HCT116 (cell line): Measurements from ENCODE around the gene MFSD1.

ENCODE experiments used
- ATF3 ChIP-seq: IDR thresholded peaks from 2 replicates; pipeline ENCODE4 v1.6.1; 2012
- CBX3 ChIP-seq: IDR thresholded peaks from 2 replicates; pipeline ENCODE4 v1.6.1; 2012; ENCODE audit warnings: low read depth
- CEBPB ChIP-seq: IDR thresholded peaks from 2 replicates; pipeline ENCODE4 v1.6.1; 2012; ENCODE audit warnings: low read depth
- EZH2 ChIP-seq: fragments of 200-600 bp; sonication (generic); IDR thresholded peaks from 2 replicates; pipeline ENCODE4 v1.6.1; 2017; ENCODE audit warnings: antibody characterized with exemption, mixed run types
- JUND ChIP-seq: IDR thresholded peaks from 2 replicates; pipeline ENCODE4 v1.6.1; 2012
- POLR2A ChIP-seq: IDR thresholded peaks from 2 replicates; pipeline ENCODE4 v1.7.0; 2011; ENCODE audit warnings: borderline replicate concordance; ENCODE audit not compliant: insufficient read depth, insufficient read length; ENCODE audit errors: extremely low read depth
- POLR2AphosphoS5 ChIP-seq: IDR thresholded peaks from 2 replicates; pipeline ENCODE4 v1.6.1; 2011; ENCODE audit warnings: mild to moderate bottlenecking, low read depth, low read length, moderate library complexity
- SP1 ChIP-seq: IDR thresholded peaks from 2 replicates; pipeline ENCODE4 v1.6.1; 2012; ENCODE audit warnings: low read depth
- YY1 ChIP-seq: IDR thresholded peaks from 2 replicates; pipeline ENCODE4 v1.6.1; 2011; ENCODE audit warnings: low read length, low read depth, moderate library complexity, mild to moderate bottlenecking; ENCODE audit not compliant: insufficient replicate concordance; ENCODE audit errors: extremely low read depth
- ZBTB33 ChIP-seq: IDR thresholded peaks from 2 replicates; pipeline ENCODE4 v1.6.1; 2011; ENCODE audit warnings: mild to moderate bottlenecking, low read length, moderate library complexity; ENCODE audit not compliant: insufficient replicate concordance; ENCODE audit errors: extremely low read depth
- ZFX ChIP-seq: fragments of 450-650 bp; IDR thresholded peaks from 2 replicates; pipeline ENCODE4 v1.6.1; 2017
- TF ChIP-seq, protein P1 (sequence below), 3 experiments: fragments of 200-600 bp in 1 of 3; sonication (generic) in 1 of 3; IDR thresholded peaks in 2 of 3; conservative IDR thresholded peaks in 1 of 3; 2 replicates each; pipeline ENCODE4 v1.5.1; 2012 to 2017; ENCODE audit warnings: low read depth in 2 of 3, low read length in 2 of 3, antibody characterized with exemption in 1 of 3, borderline replicate concordance in 1 of 3, control low read depth in 1 of 3, mild to moderate bottlenecking in 1 of 3, mixed read lengths in 1 of 3, mixed run types in 1 of 3, moderate library complexity in 1 of 3; ENCODE audit not compliant: insufficient read depth in 1 of 3
- TF ChIP-seq, protein P2 (sequence below): IDR thresholded peaks from 2 replicates; pipeline ENCODE4 v1.6.1; 2012; ENCODE audit warnings: low read depth
- TF ChIP-seq, protein P3 (sequence below): IDR thresholded peaks from 2 replicates; pipeline ENCODE4 v1.6.1; 2012

DNA sequence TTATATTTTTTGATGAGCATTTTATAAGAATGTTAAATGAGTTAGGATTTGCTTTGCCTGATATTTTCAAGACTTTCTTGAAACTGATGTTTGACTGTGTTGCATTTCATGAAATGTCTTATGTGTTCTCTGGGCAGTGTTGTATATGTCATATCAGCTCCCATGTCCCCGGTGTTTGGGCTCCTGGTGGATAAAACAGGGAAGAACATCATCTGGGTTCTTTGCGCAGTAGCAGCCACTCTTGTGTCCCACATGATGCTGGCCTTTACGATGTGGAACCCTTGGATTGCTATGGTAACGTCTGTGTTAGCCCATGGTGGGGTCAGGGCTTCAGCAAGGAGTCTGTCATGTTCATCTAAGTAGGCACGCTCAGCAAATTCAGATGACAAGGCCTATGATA lies 20.0 kb downstream of the MFSD1 start:
- TF ChIP-seq CBX3: no peak
- TF ChIP-seq SP1: no peak
- TF ChIP-seq, protein P1, sequence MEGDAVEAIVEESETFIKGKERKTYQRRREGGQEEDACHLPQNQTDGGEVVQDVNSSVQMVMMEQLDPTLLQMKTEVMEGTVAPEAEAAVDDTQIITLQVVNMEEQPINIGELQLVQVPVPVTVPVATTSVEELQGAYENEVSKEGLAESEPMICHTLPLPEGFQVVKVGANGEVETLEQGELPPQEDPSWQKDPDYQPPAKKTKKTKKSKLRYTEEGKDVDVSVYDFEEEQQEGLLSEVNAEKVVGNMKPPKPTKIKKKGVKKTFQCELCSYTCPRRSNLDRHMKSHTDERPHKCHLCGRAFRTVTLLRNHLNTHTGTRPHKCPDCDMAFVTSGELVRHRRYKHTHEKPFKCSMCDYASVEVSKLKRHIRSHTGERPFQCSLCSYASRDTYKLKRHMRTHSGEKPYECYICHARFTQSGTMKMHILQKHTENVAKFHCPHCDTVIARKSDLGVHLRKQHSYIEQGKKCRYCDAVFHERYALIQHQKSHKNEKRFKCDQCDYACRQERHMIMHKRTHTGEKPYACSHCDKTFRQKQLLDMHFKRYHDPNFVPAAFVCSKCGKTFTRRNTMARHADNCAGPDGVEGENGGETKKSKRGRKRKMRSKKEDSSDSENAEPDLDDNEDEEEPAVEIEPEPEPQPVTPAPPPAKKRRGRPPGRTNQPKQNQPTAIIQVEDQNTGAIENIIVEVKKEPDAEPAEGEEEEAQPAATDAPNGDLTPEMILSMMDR (IDR thresholded peaks at IDR 0.05 in 2 of 3, conservative IDR thresholded peaks at IDR 0.05 in 1 of 3; ENCODE audit: borderline replicate concordance in 1 of 3, insufficient read depth in 1 of 3, low read depth in 2 of 3, low read length in 2 of 3): no peak
- no peak for TF ChIP-seq POLR2A
- TF ChIP-seq YY1: no peak
- TF ChIP-seq ZFX: no peak
- no peak for TF ChIP-seq POLR2AphosphoS5
- TF ChIP-seq, protein P2, sequence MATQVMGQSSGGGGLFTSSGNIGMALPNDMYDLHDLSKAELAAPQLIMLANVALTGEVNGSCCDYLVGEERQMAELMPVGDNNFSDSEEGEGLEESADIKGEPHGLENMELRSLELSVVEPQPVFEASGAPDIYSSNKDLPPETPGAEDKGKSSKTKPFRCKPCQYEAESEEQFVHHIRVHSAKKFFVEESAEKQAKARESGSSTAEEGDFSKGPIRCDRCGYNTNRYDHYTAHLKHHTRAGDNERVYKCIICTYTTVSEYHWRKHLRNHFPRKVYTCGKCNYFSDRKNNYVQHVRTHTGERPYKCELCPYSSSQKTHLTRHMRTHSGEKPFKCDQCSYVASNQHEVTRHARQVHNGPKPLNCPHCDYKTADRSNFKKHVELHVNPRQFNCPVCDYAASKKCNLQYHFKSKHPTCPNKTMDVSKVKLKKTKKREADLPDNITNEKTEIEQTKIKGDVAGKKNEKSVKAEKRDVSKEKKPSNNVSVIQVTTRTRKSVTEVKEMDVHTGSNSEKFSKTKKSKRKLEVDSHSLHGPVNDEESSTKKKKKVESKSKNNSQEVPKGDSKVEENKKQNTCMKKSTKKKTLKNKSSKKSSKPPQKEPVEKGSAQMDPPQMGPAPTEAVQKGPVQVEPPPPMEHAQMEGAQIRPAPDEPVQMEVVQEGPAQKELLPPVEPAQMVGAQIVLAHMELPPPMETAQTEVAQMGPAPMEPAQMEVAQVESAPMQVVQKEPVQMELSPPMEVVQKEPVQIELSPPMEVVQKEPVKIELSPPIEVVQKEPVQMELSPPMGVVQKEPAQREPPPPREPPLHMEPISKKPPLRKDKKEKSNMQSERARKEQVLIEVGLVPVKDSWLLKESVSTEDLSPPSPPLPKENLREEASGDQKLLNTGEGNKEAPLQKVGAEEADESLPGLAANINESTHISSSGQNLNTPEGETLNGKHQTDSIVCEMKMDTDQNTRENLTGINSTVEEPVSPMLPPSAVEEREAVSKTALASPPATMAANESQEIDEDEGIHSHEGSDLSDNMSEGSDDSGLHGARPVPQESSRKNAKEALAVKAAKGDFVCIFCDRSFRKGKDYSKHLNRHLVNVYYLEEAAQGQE: no peak
- TF ChIP-seq, protein P3, sequence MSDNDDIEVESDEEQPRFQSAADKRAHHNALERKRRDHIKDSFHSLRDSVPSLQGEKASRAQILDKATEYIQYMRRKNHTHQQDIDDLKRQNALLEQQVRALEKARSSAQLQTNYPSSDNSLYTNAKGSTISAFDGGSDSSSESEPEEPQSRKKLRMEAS: no peak
- TF ChIP-seq ATF3: no peak
- no peak for TF ChIP-seq JUND
- no peak for TF ChIP-seq EZH2
- TF ChIP-seq CEBPB: no peak
- TF ChIP-seq ZBTB33: no peak
